Heart left ventricle (tissue), 16 donors: ENCODE measurements around the gene UGT1A6. TPM values are rescaled to one million over a fixed set of nuclear protein-coding genes. Genes with fewer than 3 reads are reported as not detected.
A peak's percentile ranks its signal among the peaks of the same experiment; 100 is the strongest.

Experiments used
- ATAC-seq, 4 donors: fragments of 200-7000 bp; cut with Tn5 transposase; one replicate each; pipeline ENCODE4 v1.9.1; 2020 to 2022; ENCODE audit warnings: moderate library complexity in 4 of 4, mild to moderate bottlenecking in 3 of 4, moderate number of reproducible peaks in 1 of 4
- DNase-seq, 5 donors: peaks; one replicate each; pipeline ENCODE4 v3.0.0-alpha.2; 2020
- H3K27ac ChIP-seq, 12 donors: fragments of 200-600 bp; sonication (generic) in 4 of 12; one replicate each; pipeline versions ENCODE4 v1.5.0 to v1.8.0; 2016 to 2022; ENCODE audit warnings: mild to moderate bottlenecking in 2 of 12
- H3K27me3 ChIP-seq, 9 donors: fragments of 200-600 bp; sonication (generic) in 2 of 9; one replicate each; pipeline versions ENCODE4 v1.5.1 to v1.8.0; 2016 to 2022; ENCODE audit warnings: mild to moderate bottlenecking in 3 of 9
- H3K36me3 ChIP-seq, 9 donors: fragments of 200-600 bp; sonication (generic) in 2 of 9; one replicate each; pipeline versions ENCODE4 v1.5.0 to v1.8.0; 2018 to 2022; ENCODE audit warnings: mild to moderate bottlenecking in 2 of 9
- H3K4me1 ChIP-seq, 12 donors: fragments of 200-600 bp; sonication (generic) in 4 of 12; one replicate each; pipeline versions ENCODE4 v1.5.0 to v1.8.0; 2016 to 2022; ENCODE audit warnings: mild to moderate bottlenecking in 3 of 12
- H3K4me3 ChIP-seq, 12 donors: fragments of 200-600 bp; sonication (generic) in 4 of 12; one replicate each; pipeline versions ENCODE4 v1.5.0 to v1.8.0; 2017 to 2022; ENCODE audit warnings: mild to moderate bottlenecking in 9 of 12, moderate library complexity in 4 of 12
- H3K9me3 ChIP-seq, 12 donors: fragments of 200-600 bp; sonication (generic) in 4 of 12; one replicate each; pipeline versions ENCODE4 v1.5.0 to v1.8.0; 2016 to 2022; ENCODE audit warnings: mild to moderate bottlenecking in 1 of 12
- POLR2A ChIP-seq, 2 donors: fragments of 450-650 bp; IDR thresholded peaks; one replicate each; pipeline ENCODE4 v1.6.1; 2017; ENCODE audit warnings: antibody characterized with exemption in 2 of 2, mild to moderate bottlenecking in 2 of 2, moderate library complexity in 2 of 2
- WGBS, 4 donors: extraction: QIAGEN DNeasy Blood & Tissue Kit in 2 of 4; methylation state at CpG; one replicate each; pipeline versions ENCODE4 v1.1.5 to v1.1.7; 2013 to 2018; 5-methylcytosine and 5-hydroxymethylcytosine counted together
- intact Hi-C, 10 donors: fragments of 100-400 bp; cut with DNase I; formaldehyde crosslinking; loops; one replicate each; pipeline versions ENCODE4 v1.11.1 to v1.14.2; 2022
- polyA plus RNA-seq, 2 donors: library from polyadenylated mRNA; stranded (reverse); fragments of 200-250 nt; gene quantifications; one replicate each; pipeline ENCODE4 v1.2.3, GENCODE V29; 2013
- total RNA-seq, 9 donors: library from RNA; depleted of rRNA in 2 of 9; stranded (reverse); fragments of >200 nt in 2 of 9; fragmentation: NEBNext Ultra II Directional in 3 of 9; extraction: Animal tissue kit (Norgen Biotek cat#: 25700) in 3 of 9; gene quantifications; one replicate each; pipeline versions ENCODE4 v1.1.0 to v1.2.4, GENCODE V29; 2016 to 2023
- TF ChIP-seq, protein P1 (sequence below), 12 donors: fragments of 200-600 bp; sonication (generic) in 4 of 12; IDR thresholded peaks; one replicate each; pipeline versions ENCODE4 v1.5.0 to v1.8.0; 2018 to 2022; ENCODE audit warnings: antibody characterized with exemption in 12 of 12, mild to moderate bottlenecking in 5 of 12
- donor health status: ischemic (EF 13 %, LVEDD 7.1; RV severe dilation, severe dysfunction).
- donor health status: healthy with polysubstance abuse.
- donor health status: DM: no; HTN: yes; CAD: no.
- donor health status: DM: no; HTN: no; CAD: no.
- donor health status: ischemic (EF 25% LVEDD 6.9; RV normal size, moderate dysfunction).
- donor health status: ischemic (EF 25% LVEDD 5.7; RV mildly dilated, moderate dysfunction).
- donor health status: healthy.
- donor health status: DM: yes; HTN: yes; CAD: no.
- donor health status: ischemic (EF 35%, LVEDD 5.7; RV mildly dilated, moderate dysfunction).
- donor health status: nonischemic (EF 11% LVEDD 7.7; RV severe dilation, severe dysfunction).
- donor health status: DM: yes; HTN: yes; CAD: no.
- donor health status: PGD.
- donor health status: ischemic (EF 29% LVEDD 5.4; RV normal size, mild dysfunction).
- donor health status: nonischemic (EF 23%, LVEDD 6.1; RV moderate dilation, normal function).

The UGT1A6 gene
- total and polyA plus RNA-seq, 11 donors, result not detected

DNA sequence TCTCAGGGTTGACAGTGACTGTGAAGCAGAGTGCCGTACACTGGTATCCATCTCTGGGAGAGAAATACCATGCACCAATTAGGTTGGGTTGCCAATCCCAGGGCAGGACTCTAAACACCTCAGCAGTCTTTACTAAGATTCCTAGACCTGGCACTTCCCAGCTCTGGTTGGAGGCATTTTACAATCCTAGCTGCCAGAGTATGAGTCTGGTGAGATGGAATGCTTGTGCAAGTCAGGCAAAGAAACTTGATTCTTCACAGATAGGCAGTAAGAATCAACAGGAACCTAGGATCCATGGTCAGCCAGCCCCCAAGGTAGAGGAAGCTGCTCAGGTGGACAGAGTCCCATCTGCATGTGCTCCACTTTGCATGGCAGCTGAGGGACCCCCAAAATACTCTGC lies 14.0 kb downstream of the UGT1A6 start:
- peaks cover 0 to 9% (median 0%) of the 10 kb centered on the region in 12 donors for H3K9me3 ChIP-seq
- TF ChIP-seq POLR2A (IDR thresholded peaks at IDR 0.05), result no peak
- TF ChIP-seq, protein P1, sequence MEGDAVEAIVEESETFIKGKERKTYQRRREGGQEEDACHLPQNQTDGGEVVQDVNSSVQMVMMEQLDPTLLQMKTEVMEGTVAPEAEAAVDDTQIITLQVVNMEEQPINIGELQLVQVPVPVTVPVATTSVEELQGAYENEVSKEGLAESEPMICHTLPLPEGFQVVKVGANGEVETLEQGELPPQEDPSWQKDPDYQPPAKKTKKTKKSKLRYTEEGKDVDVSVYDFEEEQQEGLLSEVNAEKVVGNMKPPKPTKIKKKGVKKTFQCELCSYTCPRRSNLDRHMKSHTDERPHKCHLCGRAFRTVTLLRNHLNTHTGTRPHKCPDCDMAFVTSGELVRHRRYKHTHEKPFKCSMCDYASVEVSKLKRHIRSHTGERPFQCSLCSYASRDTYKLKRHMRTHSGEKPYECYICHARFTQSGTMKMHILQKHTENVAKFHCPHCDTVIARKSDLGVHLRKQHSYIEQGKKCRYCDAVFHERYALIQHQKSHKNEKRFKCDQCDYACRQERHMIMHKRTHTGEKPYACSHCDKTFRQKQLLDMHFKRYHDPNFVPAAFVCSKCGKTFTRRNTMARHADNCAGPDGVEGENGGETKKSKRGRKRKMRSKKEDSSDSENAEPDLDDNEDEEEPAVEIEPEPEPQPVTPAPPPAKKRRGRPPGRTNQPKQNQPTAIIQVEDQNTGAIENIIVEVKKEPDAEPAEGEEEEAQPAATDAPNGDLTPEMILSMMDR (IDR thresholded peaks at IDR 0.05), result no peak
- H3K36me3 ChIP-seq, result no peaks in the 10 kb centered on the region
- H3K4me1 ChIP-seq, result no peaks in the 10 kb centered on the region
- ATAC-seq (no peak), DNase-seq (no peak)
- H3K27me3 ChIP-seq, result peaks cover 0 to 15% (median 2%) of the 10 kb centered on the region in 9 donors
- WGBS, 4 donors, result 0 to 80% (median 36%) methylated on average over 1 of the region's 1 CpG
- H3K27ac ChIP-seq, result no peak overlapping the region
- intact Hi-C loops, result no loop called here
- H3K4me3 ChIP-seq, result no peak overlapping the region

DNA sequence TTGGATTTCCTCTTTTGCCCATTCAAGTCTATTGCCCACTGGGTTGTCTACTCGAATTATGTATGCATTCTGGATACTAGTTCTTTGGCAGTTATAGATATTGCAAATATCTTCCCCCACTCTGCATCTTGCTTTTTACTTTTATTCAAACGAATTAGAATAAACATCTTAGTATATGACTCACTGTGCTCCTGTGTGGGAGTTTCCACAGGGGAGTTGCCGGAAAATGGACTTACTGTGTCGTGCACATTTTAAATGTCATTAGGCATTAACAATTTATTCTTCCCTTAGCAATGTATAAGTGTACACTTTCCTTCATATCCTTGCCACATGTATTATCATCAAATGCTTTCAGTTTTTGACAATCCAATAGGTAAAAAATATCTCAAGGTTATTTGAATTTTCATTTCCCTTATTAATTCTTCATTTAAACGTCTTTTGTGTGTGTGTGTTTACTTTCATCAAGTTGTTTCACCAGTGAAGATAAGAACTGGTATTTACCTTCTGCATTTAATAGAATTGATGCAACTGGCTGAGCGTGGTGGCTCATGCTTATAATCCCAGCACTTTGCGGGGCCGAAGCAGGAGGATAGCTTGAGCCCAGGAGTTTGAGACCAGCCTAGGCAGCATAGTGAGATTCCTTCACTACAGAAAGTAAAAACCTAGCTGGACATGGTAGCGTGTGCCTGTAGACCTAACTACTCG lies 15.4 kb downstream of the UGT1A6 start:
- no peak overlapping the region for H3K27ac ChIP-seq
- no peaks in the 10 kb centered on the region for H3K4me1 ChIP-seq
- H3K9me3 ChIP-seq, result peaks cover 0 to 6% (median 0%) of the 10 kb centered on the region in 12 donors
- no peaks in the 10 kb centered on the region for H3K36me3 ChIP-seq
- 68 to 75% (median 72%) methylated on average over 10 of the region's 10 CpGs for WGBS, 4 donors
- peaks cover 0 to 15% (median 2%) of the 10 kb centered on the region in 9 donors for H3K27me3 ChIP-seq
- TF ChIP-seq POLR2A (IDR thresholded peaks at IDR 0.05), result no peak
- TF ChIP-seq, protein P1 (IDR thresholded peaks at IDR 0.05), result no peak
- DNase-seq, result no peak
- H3K4me3 ChIP-seq, result no peak overlapping the region
- ATAC-seq, result no peak
- intact Hi-C loops, result no loop called here

DNA sequence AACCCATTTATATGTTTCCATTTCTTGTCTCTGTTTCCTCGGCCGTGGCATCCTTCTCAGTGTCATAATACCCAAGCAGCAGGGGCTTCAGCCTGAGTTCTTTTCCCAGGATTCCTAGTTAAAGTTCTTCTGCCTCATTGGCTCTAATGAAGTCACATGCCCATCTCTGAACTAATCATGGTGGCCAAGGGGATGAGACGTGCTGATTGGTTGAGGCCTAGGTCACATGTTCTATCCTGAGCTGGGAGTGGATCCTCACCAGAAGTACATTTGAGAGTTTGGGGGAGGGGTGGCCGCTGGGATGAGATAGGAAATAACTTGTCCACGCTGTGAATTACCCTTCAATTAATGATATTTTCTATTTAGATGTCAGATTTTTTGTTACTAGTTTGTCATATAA lies 16.3 kb downstream of the UGT1A6 start:
- TF ChIP-seq, protein P1 (IDR thresholded peaks at IDR 0.05), result no peak
- TF ChIP-seq POLR2A (IDR thresholded peaks at IDR 0.05), result no peak
- Histone ChIP-seq H3K36me3 (no peaks in the 10 kb centered on the region), H3K27me3 (peaks cover 0 to 15% (median 2%) of the 10 kb centered on the region in 9 donors), H3K4me1 (no peaks in the 10 kb centered on the region), H3K4me3 (no peak overlapping the region), H3K27ac (no peak overlapping the region), H3K9me3 (peaks cover 0 to 6% (median 0%) of the 10 kb centered on the region in 12 donors)
- DNase-seq (no peak), ATAC-seq (no peak)
- WGBS, 4 donors, result 75 to 86% (median 84%) methylated on average over 5 of the region's 5 CpGs
- intact Hi-C loops, result no loop called here

DNA sequence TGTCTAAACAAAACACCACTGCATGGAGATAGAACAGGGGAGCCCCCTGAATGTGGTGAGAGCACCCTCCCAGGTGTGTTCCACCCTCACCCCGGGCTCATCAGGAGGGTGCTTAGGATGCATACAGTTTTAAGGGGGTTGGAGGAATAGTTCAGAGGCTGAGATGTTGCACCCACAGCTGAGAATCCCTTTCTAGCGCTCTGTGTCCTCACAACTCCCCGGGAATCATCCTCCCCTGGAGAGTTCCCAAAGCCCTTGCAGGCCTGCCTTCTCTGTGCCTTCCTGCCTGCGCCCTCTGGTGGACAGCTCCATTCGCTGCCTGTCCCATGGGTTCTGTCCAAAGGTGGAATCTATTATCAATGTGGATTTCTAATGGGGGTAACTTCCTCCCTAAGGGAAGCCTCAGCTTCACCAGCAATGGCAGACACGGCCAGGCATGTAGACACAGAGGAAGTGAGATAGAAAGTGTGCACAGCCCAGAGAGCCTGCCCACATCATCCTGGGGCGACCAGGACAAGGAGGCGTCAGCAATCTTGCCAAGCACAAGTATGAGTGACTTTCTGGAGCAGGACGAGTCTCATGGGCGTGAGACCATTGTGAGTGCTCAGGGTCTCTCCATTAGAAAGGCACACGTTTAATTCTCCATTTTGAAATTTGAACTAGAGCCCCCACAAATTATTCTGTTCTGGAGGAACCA lies 18.8 kb downstream of the UGT1A6 start:
- no peak overlapping the region for H3K4me3 ChIP-seq
- H3K36me3 ChIP-seq, result no peaks in the 10 kb centered on the region
- no peaks in the 10 kb centered on the region for H3K4me1 ChIP-seq
- H3K9me3 ChIP-seq, result no peaks in the 10 kb centered on the region
- intact Hi-C loops, result loop anchor here in 1 of 10 donors (10.0 kb wide), 1 partner anchor 267 kb away; no protein-coding TSS in a partner anchor
- H3K27me3 ChIP-seq, result peaks cover 0 to 16% (median 4%) of the 10 kb centered on the region in 9 donors
- TF ChIP-seq POLR2A (IDR thresholded peaks at IDR 0.05), result no peak
- TF ChIP-seq, protein P1 (IDR thresholded peaks at IDR 0.05), result peak; percentile 48 to 83 (median 71)
- WGBS, 4 donors, result 35 to 42% (median 36%) methylated on average over 10 to 11 of the region's 11 CpGs
- DNase-seq, result peak; percentile 47 to 79 (median 61)
- H3K27ac ChIP-seq, result no peak overlapping the region
- peak in 3 of 4 donors; percentile 75 to 85 (median 76) for ATAC-seq
